Heart left ventricle (tissue), 16 donors: ENCODE data around the gene BZW1. TPM values are rescaled to one million over a fixed set of nuclear protein-coding genes. Genes with fewer than 3 reads are reported as not detected.

Experiments
- ATAC-seq, 4 donors: fragments of 200-7000 bp; cut with Tn5 transposase; one replicate each; pipeline ENCODE4 v1.9.1; 2020 to 2022; ENCODE audit warnings: moderate library complexity in 4 of 4, mild to moderate bottlenecking in 3 of 4, moderate number of reproducible peaks in 1 of 4
- DNase-seq, 5 donors: peaks; one replicate each; pipeline ENCODE4 v3.0.0-alpha.2; 2020
- H3K27ac ChIP-seq, 12 donors: fragments of 200-600 bp; sonication (generic) in 4 of 12; one replicate each; pipeline versions ENCODE4 v1.5.0 to v1.8.0; 2016 to 2022; ENCODE audit warnings: mild to moderate bottlenecking in 2 of 12
- H3K27me3 ChIP-seq, 9 donors: fragments of 200-600 bp; sonication (generic) in 2 of 9; one replicate each; pipeline versions ENCODE4 v1.5.1 to v1.8.0; 2016 to 2022; ENCODE audit warnings: mild to moderate bottlenecking in 3 of 9
- H3K36me3 ChIP-seq, 9 donors: fragments of 200-600 bp; sonication (generic) in 2 of 9; one replicate each; pipeline versions ENCODE4 v1.5.0 to v1.8.0; 2018 to 2022; ENCODE audit warnings: mild to moderate bottlenecking in 2 of 9
- H3K4me1 ChIP-seq, 12 donors: fragments of 200-600 bp; sonication (generic) in 4 of 12; one replicate each; pipeline versions ENCODE4 v1.5.0 to v1.8.0; 2016 to 2022; ENCODE audit warnings: mild to moderate bottlenecking in 3 of 12
- H3K4me3 ChIP-seq, 12 donors: fragments of 200-600 bp; sonication (generic) in 4 of 12; one replicate each; pipeline versions ENCODE4 v1.5.0 to v1.8.0; 2017 to 2022; ENCODE audit warnings: mild to moderate bottlenecking in 9 of 12, moderate library complexity in 4 of 12
- H3K9me3 ChIP-seq, 12 donors: fragments of 200-600 bp; sonication (generic) in 4 of 12; one replicate each; pipeline versions ENCODE4 v1.5.0 to v1.8.0; 2016 to 2022; ENCODE audit warnings: mild to moderate bottlenecking in 1 of 12
- CTCF ChIP-seq, 12 donors: fragments of 200-600 bp; sonication (generic) in 4 of 12; IDR thresholded peaks; one replicate each; pipeline versions ENCODE4 v1.5.0 to v1.8.0; 2018 to 2022; ENCODE audit warnings: antibody characterized with exemption in 12 of 12, mild to moderate bottlenecking in 5 of 12
- POLR2A ChIP-seq, 2 donors: fragments of 450-650 bp; IDR thresholded peaks; one replicate each; pipeline ENCODE4 v1.6.1; 2017; ENCODE audit warnings: antibody characterized with exemption in 2 of 2, mild to moderate bottlenecking in 2 of 2, moderate library complexity in 2 of 2
- WGBS, 4 donors: extraction: QIAGEN DNeasy Blood & Tissue Kit in 2 of 4; methylation state at CpG; one replicate each; pipeline versions ENCODE4 v1.1.5 to v1.1.7; 2013 to 2018; 5-methylcytosine and 5-hydroxymethylcytosine counted together
- intact Hi-C, 10 donors: fragments of 100-400 bp; cut with DNase I; formaldehyde crosslinking; loops; one replicate each; pipeline versions ENCODE4 v1.11.1 to v1.14.2; 2022
- long read RNA-seq, 3 donors: library from polyadenylated mRNA; unstranded; transcript quantifications; one replicate each; pipeline ENCODE4 v2.0.0, GENCODE V29; 2020 to 2021
- polyA plus RNA-seq, 2 donors: library from polyadenylated mRNA; stranded (reverse); fragments of 200-250 nt; gene quantifications; one replicate each; pipeline ENCODE4 v1.2.3, GENCODE V29; 2013
- total RNA-seq, 9 donors: library from RNA; depleted of rRNA in 2 of 9; stranded (reverse); fragments of >200 nt in 2 of 9; fragmentation: NEBNext Ultra II Directional in 3 of 9; extraction: Animal tissue kit (Norgen Biotek cat#: 25700) in 3 of 9; gene quantifications; one replicate each; pipeline versions ENCODE4 v1.1.0 to v1.2.4, GENCODE V29; 2016 to 2023
- donor health status: ischemic (EF 13 %, LVEDD 7.1; RV severe dilation, severe dysfunction).
- donor health status: healthy with polysubstance abuse.
- donor health status: DM: no; HTN: yes; CAD: no.
- donor health status: DM: no; HTN: no; CAD: no.
- donor health status: ischemic (EF 25% LVEDD 6.9; RV normal size, moderate dysfunction).
- donor health status: ischemic (EF 25% LVEDD 5.7; RV mildly dilated, moderate dysfunction).
- donor health status: healthy.
- donor health status: DM: yes; HTN: yes; CAD: no.
- donor health status: ischemic (EF 35%, LVEDD 5.7; RV mildly dilated, moderate dysfunction).
- donor health status: nonischemic (EF 11% LVEDD 7.7; RV severe dilation, severe dysfunction).
- donor health status: DM: yes; HTN: yes; CAD: no.
- donor health status: PGD.
- donor health status: ischemic (EF 29% LVEDD 5.4; RV normal size, mild dysfunction).
- donor health status: nonischemic (EF 23%, LVEDD 6.1; RV moderate dilation, normal function).

The BZW1 gene
- total RNA-seq (100 to 1,000 TPM in 2 of 9 donors, 10 to 100 TPM in 7; 60.0 to 147 (median 87.3) TPM), polyA plus RNA-seq (100 to 1,000 TPM in 1 of 2 donors, 10 to 100 TPM in 1; 10.7 to 111 TPM)
- long read RNA-seq, donor 1, full-length matches to known transcripts = 59 of 71 reads
- long read RNA-seq, donor 1, partial matches to known transcripts = 8 of 71 reads
- long read RNA-seq, donor 1, other reads (novel, unspliced or antisense) = 4 of 71 reads
- long read RNA-seq, donor 2, full-length matches to known transcripts = 172 of 192 reads
- long read RNA-seq, donor 2, partial matches to known transcripts = 6 of 192 reads
- long read RNA-seq, donor 2, other reads (novel, unspliced or antisense) = 14 of 192 reads
- long read RNA-seq, donor 3, full-length matches to known transcripts = 60 of 73 reads
- long read RNA-seq, donor 3, partial matches to known transcripts = 2 of 73 reads
- long read RNA-seq, donor 3, other reads (novel, unspliced or antisense) = 11 of 73 reads

- 0 to 1% (median 0%) methylated on average over 53 to 75 of the region's 75 CpGs for WGBS, 4 donors
- peak; percentile 93 to 95 (median 94) for ATAC-seq
Measured at GRCh38 chr2:200811333-200812121, at the start of gene BZW1. TSS of gene BZW1 (plus strand) at chr2:200811910. CDS start at chr2:200813218, 1,308 bp downstream.

GRCh38 chr2:200762127-200762526 is 49.6 kb upstream of the BZW1 start:
- H3K4me1 ChIP-seq = peaks cover 0 to 20% (median 10%) of the 10 kb centered on the region in 12 donors
- H3K9me3 ChIP-seq = no peaks in the 10 kb centered on the region
- DNase-seq (no peak), ATAC-seq (no peak)
- intact Hi-C loops = no loop called here
- peaks cover 0 to 4% (median 0%) of the 10 kb centered on the region in 9 donors for H3K27me3 ChIP-seq
- 88 to 91% (median 90%) methylated on average over 4 of the region's 4 CpGs for WGBS, 4 donors
- no peak overlapping the region for H3K4me3 ChIP-seq
- H3K27ac ChIP-seq = no peak overlapping the region
- TF ChIP-seq CTCF (IDR thresholded peaks at IDR 0.05) (no peak), POLR2A (IDR thresholded peaks at IDR 0.05) (no peak)
- H3K36me3 ChIP-seq = no peaks in the 10 kb centered on the region

More at GRCh38 chr2:200811333-200812121, at the start of gene BZW1:
- Histone ChIP-seq H3K4me3 (peak within 1 kb of the TSS; percentile 60 to 99 (median 96)), H3K27me3 (no peaks in the 10 kb centered on the region), H3K4me1 (peaks cover 6 to 48% (median 33%) of the 10 kb centered on the region in 12 donors), H3K9me3 (no peaks in the 10 kb centered on the region), H3K27ac (peak within 1 kb of the TSS; percentile 93 to 99 (median 98)), H3K36me3 (peaks cover 0 to 35% (median 33%) of the 10 kb centered on the region in 9 donors)
- intact Hi-C loops = loop anchor here (1.0 to 5.0 kb wide), 9 partner anchors 51 to 899 kb away; partner anchors contain the start of genes CLK1 (in 6 of the 10), NIF3L1 (in 2 of the 10), PPIL3 (in 2 of the 10) and C2orf69 (in 1 of the 10)
- TF ChIP-seq POLR2A (IDR thresholded peaks at IDR 0.05) (peak; percentile 49 to 91), CTCF (IDR thresholded peaks at IDR 0.05) (no peak)
- peak; percentile 97 to 98 (median 97) for DNase-seq

DNA sequence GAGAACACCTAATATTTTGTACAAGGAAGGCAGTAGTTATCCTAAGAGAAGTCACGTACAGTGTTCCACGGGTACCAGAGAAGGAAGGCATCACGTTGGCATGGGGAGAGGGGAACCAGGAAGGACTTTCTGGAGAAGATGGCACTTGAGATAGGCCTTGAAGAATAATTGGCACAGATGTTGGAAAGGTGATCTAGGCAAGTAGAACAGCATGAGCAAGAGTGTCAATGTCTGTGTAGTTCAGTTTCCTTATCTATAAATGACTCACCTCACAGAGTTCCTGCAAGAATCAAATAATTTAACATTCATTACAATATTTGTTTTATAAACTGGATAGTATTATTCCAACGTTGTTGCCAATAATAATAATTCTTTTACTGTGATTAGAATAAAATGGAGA is 48.3 kb upstream of the BZW1 start:
- 80 to 85% (median 82%) methylated on average over 4 of the region's 4 CpGs for WGBS, 4 donors
- peaks cover 0 to 20% (median 10%) of the 10 kb centered on the region in 12 donors for H3K4me1 ChIP-seq
- H3K9me3 ChIP-seq = no peaks in the 10 kb centered on the region
- no peak overlapping the region for H3K27ac ChIP-seq
- no peak overlapping the region for H3K4me3 ChIP-seq
- no peak for DNase-seq
- no peak for ATAC-seq
- no peak for TF ChIP-seq CTCF (IDR thresholded peaks at IDR 0.05)
- TF ChIP-seq POLR2A (IDR thresholded peaks at IDR 0.05) = no peak
- no peaks in the 10 kb centered on the region for H3K36me3 ChIP-seq
- intact Hi-C loops = no loop called here
- peaks cover 0 to 4% (median 0%) of the 10 kb centered on the region in 9 donors for H3K27me3 ChIP-seq
